Neural progenitor cell (in vitro differentiated cells): ENCODE results near the gene MTR.

Source experiments
- CTCF ChIP-seq: fragments of 200-600 bp; sonication (generic); IDR thresholded peaks from 2 replicates; pipeline ENCODE4 v1.5.1; 2017; ENCODE audit warnings: antibody characterized with exemption, mild to moderate bottlenecking
- EZH2phosphoT487 ChIP-seq: fragments of 200-600 bp; sonication (generic); IDR thresholded peaks from 2 replicates; pipeline ENCODE4 v1.6.1; 2017; ENCODE audit warnings: antibody characterized with exemption

GRCh38 chr1:236922190-236922589 lies 127.1 kb downstream of the MTR start:
- TF ChIP-seq CTCF (no peak), EZH2phosphoT487 (no peak)
